GM12865 (cell line): ENCODE measurements around the gene MSRB1.
"Not testable (repeated sequence)": the region's sequence is repeated elsewhere in the genome, so short reads cannot be mapped to it uniquely, and the experiment has no call there.

Source experiments
- DNase-seq: peaks from one replicate; pipeline ENCODE4 v3.0.0; 2010; ENCODE audit warnings: low read depth
- H3K4me3 ChIP-seq: 2 replicates; pipeline ENCODE4 v1.5.1; 2011; ENCODE audit warnings: mild to moderate bottlenecking, low read depth, low read length, control low read depth
- CTCF ChIP-seq: IDR thresholded peaks from 2 replicates; pipeline ENCODE4 v1.5.1; 2011; ENCODE audit warnings: low read length, control low read depth, low read depth, inconsistent platforms; ENCODE audit not compliant: insufficient read depth; ENCODE audit errors: missing control alignments

MSRB1 gene

GRCh38 chr16:1940273-1941161, 2.5 kb downstream of the MSRB1 start:
- DNase-seq: no peak
- no peak overlapping the region for H3K4me3 ChIP-seq
- no peak for TF ChIP-seq CTCF

GRCh38 chr16:1939833-1940232, 3.2 kb downstream of the MSRB1 start:
- not testable (repeated sequence) for DNase-seq, H3K4me3 ChIP-seq

- no peak overlapping the region for H3K4me3 ChIP-seq
- no peak for TF ChIP-seq CTCF
- DNase-seq: no peak
These were observed 4.1 kb downstream of the MSRB1 start for GRCh38 chr16:1938910-1939309.

GRCh38 chr16:1938316-1938715, 4.7 kb downstream of the MSRB1 start:
- no peak overlapping the region for H3K4me3 ChIP-seq
- DNase-seq: no peak
- no peak for TF ChIP-seq CTCF

- TF ChIP-seq CTCF: no peak
- no peak for DNase-seq
- no peak overlapping the region for H3K4me3 ChIP-seq
These were observed 6.0 kb downstream of the MSRB1 start for GRCh38 chr16:1936945-1937479.

- DNase-seq: no peak
- H3K4me3 ChIP-seq: no peak overlapping the region
- no peak for TF ChIP-seq CTCF
These were observed 9.8 kb downstream of the MSRB1 start for GRCh38 chr16:1933097-1933661.
